NCI-H128 (cell line): Measurements from ENCODE around the gene IFNAR2.

Source experiments
- DNase-seq: peaks from one replicate; lab custom pipeline; 2025; ENCODE audit not compliant: unreplicated experiment; lab: John Stamatoyannopoulos, UW

IFNAR2 gene

GRCh38 chr21:33229784-33230544 is at the start of gene IFNAR2:
Gene IFNAR2 (plus strand): TSS chr21:33229938. CDS start chr21:33241923, 11,985 bp downstream.
- no peak for DNase-seq

- DNase-seq, result no peak
Observed at GRCh38 chr21:33185852-33186251, 43.9 kb upstream of the IFNAR2 start.

- DNase-seq, result no peak
Observed at GRCh38 chr21:33187276-33187675, 42.5 kb upstream of the IFNAR2 start.

GRCh38 chr21:33189237-33189636 is 40.5 kb upstream of the IFNAR2 start:
- DNase-seq, result no peak

- DNase-seq, result no peak
Observed at GRCh38 chr21:33189824-33190223, 39.9 kb upstream of the IFNAR2 start.

GRCh38 chr21:33196941-33197374 is 32.8 kb upstream of the IFNAR2 start:
- DNase-seq, result peak; percentile 67

- DNase-seq, result no peak
Observed at GRCh38 chr21:33197496-33197895, 32.2 kb upstream of the IFNAR2 start.

- no peak for DNase-seq
Observed at GRCh38 chr21:33198346-33199099, 31.2 kb upstream of the IFNAR2 start.

- no peak for DNase-seq
Observed at GRCh38 chr21:33199100-33199464, 30.7 kb upstream of the IFNAR2 start.

GRCh38 chr21:33199516-33200217 is 30.1 kb upstream of the IFNAR2 start:
- DNase-seq, result peak; percentile 62

- DNase-seq, result no peak
Observed at GRCh38 chr21:33201956-33202355, 27.8 kb upstream of the IFNAR2 start.

- DNase-seq, result no peak
Observed at GRCh38 chr21:33202464-33203363, 27.0 kb upstream of the IFNAR2 start.

- no peak for DNase-seq
Observed at GRCh38 chr21:33203371-33203724, 26.4 kb upstream of the IFNAR2 start.

- DNase-seq, result no peak
Observed at GRCh38 chr21:33205476-33205875, 24.3 kb upstream of the IFNAR2 start.

- DNase-seq, result no peak
Observed at GRCh38 chr21:33206771-33207281, 22.9 kb upstream of the IFNAR2 start.

GRCh38 chr21:33207449-33208149 is 22.1 kb upstream of the IFNAR2 start:
- DNase-seq, result no peak

- DNase-seq, result no peak
Observed at GRCh38 chr21:33208534-33208933, 21.2 kb upstream of the IFNAR2 start.

GRCh38 chr21:33211305-33211704 is 18.4 kb upstream of the IFNAR2 start:
- DNase-seq, result no peak

- DNase-seq, result no peak
Observed at GRCh38 chr21:33211732-33212131, 18.0 kb upstream of the IFNAR2 start.
